Measurements from ENCODE around the gene PDCD1.

The PDCD1 gene

GRCh38 chr2:241844066-241844728, 14.5 kb downstream of the PDCD1 start:
- ATAC-seq (ENCODE audit: insufficient read depth, low read depth) (peak; percentile 48; the same call in 2 of the 3 replicates), DNase-seq (peak; percentile 12)
- H3K79me2 ChIP-seq (ENCODE audit: insufficient read depth, low read length) = no peaks in the 10 kb centered on the region
- H3K9me3 ChIP-seq (ENCODE audit: insufficient read depth, low read length, severe bottlenecking) = no peaks in the 10 kb centered on the region
- TF ChIP-seq CTCF (IDR thresholded peaks at IDR 0.05; ENCODE audit: borderline replicate concordance, extremely low read depth, low read length, poor library complexity, severe bottlenecking) = no peak
- TF ChIP-seq EZH2 (IDR thresholded peaks at IDR 0.05; ENCODE audit: borderline replicate concordance, low read depth, low read length, severe bottlenecking) = no peak
- H4K20me1 ChIP-seq (ENCODE audit: insufficient read depth, low read length) = no peaks in the 10 kb centered on the region
- H3K4me3 ChIP-seq (ENCODE audit: low read depth in 1 of 2, low read length in 2 of 2) = no peak overlapping the region
- no peak overlapping the region for H2AFZ ChIP-seq (ENCODE audit: low read depth, low read length)
- peaks cover 8% of the 10 kb centered on the region for H3K27me3 ChIP-seq (ENCODE audit: insufficient read depth, low read length, poor library complexity)
- H3K36me3 ChIP-seq (ENCODE audit: insufficient read depth, low read length) = no peaks in the 10 kb centered on the region
- H3K27ac ChIP-seq (ENCODE audit: low read length) = no peak overlapping the region
- H3K9ac ChIP-seq (ENCODE audit: low read depth, low read length) = no peak overlapping the region
- H3K4me2 ChIP-seq (ENCODE audit: insufficient read depth, low read length) = no peak overlapping the region
- H3K4me1 ChIP-seq (ENCODE audit: insufficient read depth, low read length) = no peaks in the 10 kb centered on the region

- H4K20me1 ChIP-seq (ENCODE audit: insufficient read depth, low read length) = no peaks in the 10 kb centered on the region
- no peaks in the 10 kb centered on the region for H3K36me3 ChIP-seq (ENCODE audit: insufficient read depth, low read length)
- TF ChIP-seq CTCF (IDR thresholded peaks at IDR 0.05; ENCODE audit: borderline replicate concordance, extremely low read depth, low read length, poor library complexity, severe bottlenecking) (no peak), EZH2 (IDR thresholded peaks at IDR 0.05; ENCODE audit: borderline replicate concordance, low read depth, low read length, severe bottlenecking) (no peak)
- no peak overlapping the region for H3K27ac ChIP-seq (ENCODE audit: low read length)
- H3K9ac ChIP-seq (ENCODE audit: low read depth, low read length) = no peak overlapping the region
- H3K79me2 ChIP-seq (ENCODE audit: insufficient read depth, low read length) = no peaks in the 10 kb centered on the region
- no peak overlapping the region for H2AFZ ChIP-seq (ENCODE audit: low read depth, low read length)
- peaks cover 8% of the 10 kb centered on the region for H3K27me3 ChIP-seq (ENCODE audit: insufficient read depth, low read length, poor library complexity)
- H3K4me1 ChIP-seq (ENCODE audit: insufficient read depth, low read length) = no peaks in the 10 kb centered on the region
- no peak overlapping the region for H3K4me2 ChIP-seq (ENCODE audit: insufficient read depth, low read length)
- no peak for ATAC-seq (ENCODE audit: insufficient read depth, low read depth)
- no peak overlapping the region for H3K4me3 ChIP-seq (ENCODE audit: low read depth in 1 of 2, low read length in 2 of 2)
- DNase-seq = no peak
- H3K9me3 ChIP-seq (ENCODE audit: insufficient read depth, low read length, severe bottlenecking) = no peaks in the 10 kb centered on the region
These were observed 15.2 kb downstream of the PDCD1 start for GRCh38 chr2:241843321-241844065.

GRCh38 chr2:241842620-241843211, 16.0 kb downstream of the PDCD1 start:
- no peak for TF ChIP-seq CTCF (IDR thresholded peaks at IDR 0.05; ENCODE audit: borderline replicate concordance, extremely low read depth, low read length, poor library complexity, severe bottlenecking)
- no peak for TF ChIP-seq EZH2 (IDR thresholded peaks at IDR 0.05; ENCODE audit: borderline replicate concordance, low read depth, low read length, severe bottlenecking)
- H3K9ac ChIP-seq (ENCODE audit: low read depth, low read length) = no peak overlapping the region
- H3K79me2 ChIP-seq (ENCODE audit: insufficient read depth, low read length) = no peaks in the 10 kb centered on the region
- H3K27me3 ChIP-seq (ENCODE audit: insufficient read depth, low read length, poor library complexity) = peaks cover 11% of the 10 kb centered on the region
- no peaks in the 10 kb centered on the region for H4K20me1 ChIP-seq (ENCODE audit: insufficient read depth, low read length)
- no peaks in the 10 kb centered on the region for H3K4me1 ChIP-seq (ENCODE audit: insufficient read depth, low read length)
- H3K4me3 ChIP-seq (ENCODE audit: low read depth in 1 of 2, low read length in 2 of 2) = no peak overlapping the region
- no peak overlapping the region for H2AFZ ChIP-seq (ENCODE audit: low read depth, low read length)
- no peak overlapping the region for H3K4me2 ChIP-seq (ENCODE audit: insufficient read depth, low read length)
- DNase-seq = no peak
- no peaks in the 10 kb centered on the region for H3K36me3 ChIP-seq (ENCODE audit: insufficient read depth, low read length)
- no peak overlapping the region for H3K27ac ChIP-seq (ENCODE audit: low read length)
- peak; percentile 31; the same call in 1 of the 3 replicates for ATAC-seq (ENCODE audit: insufficient read depth, low read depth)
- H3K9me3 ChIP-seq (ENCODE audit: insufficient read depth, low read length, severe bottlenecking) = no peaks in the 10 kb centered on the region
